RWPE2 (cell line): ENCODE data around the gene NES.

Source experiments
- ATAC-seq: fragments of 200-7000 bp; cut with Tn5 transposase; 3 replicates; pipeline ENCODE4 v1.9.1; 2021; ENCODE audit warnings: low read depth
- DNase-seq: peaks from one replicate; pipeline ENCODE4 v3.0.0-alpha.2; 2020; ENCODE audit warnings: low spot score
- H3K27ac ChIP-seq: fragments of 450-650 bp; 2 replicates; pipeline ENCODE4 v1.5.1; 2017; ENCODE audit warnings: mild to moderate bottlenecking; ENCODE audit not compliant: poor library complexity, severe bottlenecking
- H3K27me3 ChIP-seq: fragments of 250-450 bp; sonication (Bioruptor Pico); 2 replicates; pipeline ENCODE4 v1.5.1; 2021; ENCODE audit warnings: mild to moderate bottlenecking, moderate library complexity; ENCODE audit not compliant: insufficient read depth, poor library complexity, severe bottlenecking
- H3K36me3 ChIP-seq: fragments of 250-450 bp; sonication (Bioruptor Pico); 2 replicates; pipeline ENCODE4 v1.5.1; 2020; ENCODE audit warnings: low read depth, mild to moderate bottlenecking, moderate library complexity
- H3K4me1 ChIP-seq: fragments of 250-450 bp; sonication (Bioruptor Pico); 2 replicates; pipeline ENCODE4 v1.5.1; 2021; ENCODE audit warnings: mild to moderate bottlenecking, moderate library complexity; ENCODE audit not compliant: insufficient read depth, poor library complexity, severe bottlenecking
- H3K4me3 ChIP-seq: fragments of 250-450 bp; sonication (Bioruptor Pico); 2 replicates; pipeline ENCODE4 v1.5.1; 2021; ENCODE audit warnings: mild to moderate bottlenecking, moderate library complexity; ENCODE audit not compliant: severe bottlenecking
- H3K9me3 ChIP-seq: fragments of 250-450 bp; sonication (Bioruptor Pico); 2 replicates; pipeline ENCODE4 v1.5.1; 2021; ENCODE audit warnings: mild to moderate bottlenecking, moderate library complexity; ENCODE audit not compliant: severe bottlenecking
- TF ChIP-seq, protein P1 (sequence below): fragments of 450-650 bp; IDR thresholded peaks from one replicate; pipeline ENCODE4 v1.5.1; 2017; ENCODE audit warnings: mild to moderate bottlenecking, moderate library complexity; ENCODE audit not compliant: poor library complexity, severe bottlenecking

Gene NES

DNA sequence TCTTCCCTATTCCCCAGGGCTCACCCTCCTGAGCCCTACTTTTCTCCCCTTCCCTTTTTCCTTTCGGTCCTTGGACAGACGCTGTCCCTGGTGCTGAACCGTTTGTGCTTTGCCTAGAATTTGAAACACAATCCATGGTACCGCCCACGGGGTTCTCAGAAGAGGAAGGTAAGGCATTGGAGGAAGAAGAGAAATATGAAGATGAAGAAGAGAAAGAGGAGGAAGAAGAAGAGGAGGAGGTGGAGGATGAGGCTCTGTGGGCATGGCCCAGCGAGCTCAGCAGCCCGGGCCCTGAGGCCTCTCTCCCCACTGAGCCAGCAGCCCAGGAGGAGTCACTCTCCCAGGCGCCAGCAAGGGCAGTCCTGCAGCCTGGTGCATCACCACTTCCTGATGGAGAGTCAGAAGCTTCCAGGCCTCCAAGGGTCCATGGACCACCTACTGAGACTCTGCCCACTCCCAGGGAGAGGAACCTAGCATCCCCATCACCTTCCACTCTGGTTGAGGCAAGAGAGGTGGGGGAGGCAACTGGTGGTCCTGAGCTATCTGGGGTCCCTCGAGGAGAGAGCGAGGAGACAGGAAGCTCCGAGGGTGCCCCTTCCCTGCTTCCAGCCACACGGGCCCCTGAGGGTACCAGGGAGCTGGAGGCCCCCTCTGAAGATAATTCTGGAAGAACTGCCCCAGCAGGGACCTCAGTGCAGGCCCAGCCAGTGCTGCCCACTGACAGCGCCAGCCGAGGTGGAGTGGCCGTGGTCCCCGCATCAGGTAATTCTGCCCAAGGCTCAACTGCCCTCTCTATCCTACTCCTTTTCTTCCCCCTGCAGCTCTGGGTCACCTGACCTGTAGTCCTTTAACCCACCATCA lies 24.8 kb downstream of the NES start:
- H3K4me1 ChIP-seq = no peaks in the 10 kb centered on the region
- H3K27ac ChIP-seq = no peak overlapping the region
- H3K4me3 ChIP-seq = no peak overlapping the region
- ATAC-seq (no peak), DNase-seq (no peak)
- H3K9me3 ChIP-seq = no peaks in the 10 kb centered on the region
- H3K36me3 ChIP-seq = no peaks in the 10 kb centered on the region
- H3K27me3 ChIP-seq = peaks cover 28% of the 10 kb centered on the region
- TF ChIP-seq, protein P1, sequence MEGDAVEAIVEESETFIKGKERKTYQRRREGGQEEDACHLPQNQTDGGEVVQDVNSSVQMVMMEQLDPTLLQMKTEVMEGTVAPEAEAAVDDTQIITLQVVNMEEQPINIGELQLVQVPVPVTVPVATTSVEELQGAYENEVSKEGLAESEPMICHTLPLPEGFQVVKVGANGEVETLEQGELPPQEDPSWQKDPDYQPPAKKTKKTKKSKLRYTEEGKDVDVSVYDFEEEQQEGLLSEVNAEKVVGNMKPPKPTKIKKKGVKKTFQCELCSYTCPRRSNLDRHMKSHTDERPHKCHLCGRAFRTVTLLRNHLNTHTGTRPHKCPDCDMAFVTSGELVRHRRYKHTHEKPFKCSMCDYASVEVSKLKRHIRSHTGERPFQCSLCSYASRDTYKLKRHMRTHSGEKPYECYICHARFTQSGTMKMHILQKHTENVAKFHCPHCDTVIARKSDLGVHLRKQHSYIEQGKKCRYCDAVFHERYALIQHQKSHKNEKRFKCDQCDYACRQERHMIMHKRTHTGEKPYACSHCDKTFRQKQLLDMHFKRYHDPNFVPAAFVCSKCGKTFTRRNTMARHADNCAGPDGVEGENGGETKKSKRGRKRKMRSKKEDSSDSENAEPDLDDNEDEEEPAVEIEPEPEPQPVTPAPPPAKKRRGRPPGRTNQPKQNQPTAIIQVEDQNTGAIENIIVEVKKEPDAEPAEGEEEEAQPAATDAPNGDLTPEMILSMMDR = no peak

DNA sequence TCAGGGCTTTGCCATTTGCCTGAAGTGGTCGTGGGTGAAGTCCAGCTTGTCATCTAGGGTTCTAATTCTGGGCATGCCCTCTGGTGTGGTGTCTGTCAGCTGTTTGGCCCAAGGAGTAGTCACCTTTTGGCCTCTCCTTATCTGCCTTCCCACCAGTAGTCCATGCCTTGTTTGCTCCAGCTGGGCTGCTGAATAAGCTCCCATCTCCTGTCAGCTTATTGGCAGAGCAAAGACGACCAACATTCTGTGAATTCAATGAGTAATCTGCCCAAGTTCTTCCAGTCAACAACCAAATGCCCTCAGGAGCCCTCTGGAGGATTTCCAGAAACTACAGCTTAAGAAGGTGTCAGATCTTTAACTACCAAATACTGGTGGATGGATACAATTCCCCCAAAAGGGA lies 28.3 kb downstream of the NES start:
- Histone ChIP-seq H3K27me3 (peaks cover 43% of the 10 kb centered on the region), H3K4me1 (no peaks in the 10 kb centered on the region), H3K36me3 (no peaks in the 10 kb centered on the region), H3K9me3 (no peaks in the 10 kb centered on the region), H3K4me3 (no peak overlapping the region), H3K27ac (no peak overlapping the region)
- TF ChIP-seq, protein P1 = no peak
- DNase-seq = no peak
- ATAC-seq = peak; percentile 21; the same call in 2 of the 3 replicates

DNA sequence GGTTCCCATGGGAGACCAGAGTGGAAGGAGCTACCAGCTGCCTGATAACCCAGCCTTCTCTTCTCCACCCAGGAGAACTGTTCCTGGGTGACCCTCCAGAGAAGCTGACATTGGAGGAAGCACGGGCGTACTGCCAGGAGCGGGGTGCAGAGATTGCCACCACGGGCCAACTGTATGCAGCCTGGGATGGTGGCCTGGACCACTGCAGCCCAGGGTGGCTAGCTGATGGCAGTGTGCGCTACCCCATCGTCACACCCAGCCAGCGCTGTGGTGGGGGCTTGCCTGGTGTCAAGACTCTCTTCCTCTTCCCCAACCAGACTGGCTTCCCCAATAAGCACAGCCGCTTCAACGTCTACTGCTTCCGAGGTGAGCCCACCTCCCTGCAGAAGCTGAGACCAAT lies 28.7 kb downstream of the NES start:
- ATAC-seq = no peak
- H3K27me3 ChIP-seq = peaks cover 47% of the 10 kb centered on the region
- H3K9me3 ChIP-seq = no peaks in the 10 kb centered on the region
- H3K4me1 ChIP-seq = no peaks in the 10 kb centered on the region
- no peak overlapping the region for H3K4me3 ChIP-seq
- no peaks in the 10 kb centered on the region for H3K36me3 ChIP-seq
- no peak overlapping the region for H3K27ac ChIP-seq
- TF ChIP-seq, protein P1 = no peak
- no peak for DNase-seq

DNA sequence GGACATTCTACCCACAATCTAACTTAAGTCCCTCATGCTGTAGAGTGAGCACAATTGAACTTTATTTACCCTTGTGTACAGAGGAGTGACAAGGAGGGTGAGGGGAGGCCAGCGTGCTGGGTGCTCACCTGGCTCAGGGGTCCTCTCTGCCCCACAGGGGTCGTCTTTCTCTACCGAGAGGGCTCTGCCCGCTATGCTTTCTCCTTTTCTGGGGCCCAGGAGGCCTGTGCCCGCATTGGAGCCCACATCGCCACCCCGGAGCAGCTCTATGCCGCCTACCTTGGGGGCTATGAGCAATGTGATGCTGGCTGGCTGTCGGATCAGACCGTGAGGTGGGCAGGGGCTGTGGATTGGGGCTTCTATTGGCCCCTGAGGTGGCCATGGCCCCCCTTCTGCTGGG lies 29.9 kb downstream of the NES start:
- ATAC-seq (no peak), DNase-seq (no peak)
- H3K36me3 ChIP-seq = no peaks in the 10 kb centered on the region
- H3K4me3 ChIP-seq = no peak overlapping the region
- H3K9me3 ChIP-seq = no peaks in the 10 kb centered on the region
- H3K4me1 ChIP-seq = no peaks in the 10 kb centered on the region
- no peak overlapping the region for H3K27ac ChIP-seq
- H3K27me3 ChIP-seq = peaks cover 59% of the 10 kb centered on the region
- TF ChIP-seq, protein P1 = no peak

DNA sequence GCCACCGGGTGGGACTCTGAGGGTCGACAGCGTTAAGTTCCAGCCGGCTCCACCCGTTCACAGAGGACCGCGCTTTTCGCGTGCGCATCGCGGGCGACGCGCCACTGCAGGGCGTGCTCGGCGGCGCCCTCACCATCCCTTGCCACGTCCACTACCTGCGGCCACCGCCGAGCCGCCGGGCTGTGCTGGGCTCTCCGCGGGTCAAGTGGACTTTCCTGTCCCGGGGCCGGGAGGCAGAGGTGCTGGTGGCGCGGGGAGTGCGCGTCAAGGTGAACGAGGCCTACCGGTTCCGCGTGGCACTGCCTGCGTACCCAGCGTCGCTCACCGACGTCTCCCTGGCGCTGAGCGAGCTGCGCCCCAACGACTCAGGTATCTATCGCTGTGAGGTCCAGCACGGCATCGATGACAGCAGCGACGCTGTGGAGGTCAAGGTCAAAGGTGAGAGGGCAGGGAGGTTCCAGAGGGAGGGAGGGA lies 30.4 kb downstream of the NES start:
- TF ChIP-seq, protein P1 = no peak
- Histone ChIP-seq H3K27me3 (peaks cover 63% of the 10 kb centered on the region), H3K9me3 (no peaks in the 10 kb centered on the region), H3K4me3 (no peak overlapping the region), H3K4me1 (no peaks in the 10 kb centered on the region), H3K36me3 (no peaks in the 10 kb centered on the region), H3K27ac (no peak overlapping the region)
- DNase-seq (no peak), ATAC-seq (no peak)
